HG02759 (cell line): ENCODE results near the gene GTPBP6.
"Not testable (repeated sequence)": the region's sequence is repeated elsewhere in the genome, so short reads cannot be mapped to it uniquely, and the experiment has no call there.

Source experiments
- ATAC-seq: cut with Tn5 transposase; IDR thresholded peaks from one replicate; pipeline ENCODE4 v1.9.1; 2021; ENCODE audit warnings: mild to moderate bottlenecking, moderate library complexity; ENCODE audit not compliant: unreplicated experiment

The GTPBP6 gene

GRCh38 chrX:270848-271367 is 47.7 kb downstream of the GTPBP6 start:
- no peak for ATAC-seq

- ATAC-seq: no peak
These were observed 50.8 kb downstream of the GTPBP6 start for GRCh38 chrX:267771-268261.

GRCh38 chrX:265502-265901 is 53.1 kb downstream of the GTPBP6 start:
- no peak for ATAC-seq

GRCh38 chrX:264634-265455 is 53.8 kb downstream of the GTPBP6 start:
- no peak for ATAC-seq

GRCh38 chrX:264006-264405 is 54.6 kb downstream of the GTPBP6 start:
- not testable (repeated sequence) for ATAC-seq

- ATAC-seq: peak; percentile 61
These were observed 56.2 kb downstream of the GTPBP6 start for GRCh38 chrX:262381-262909.

- ATAC-seq: no peak
These were observed 56.7 kb downstream of the GTPBP6 start for GRCh38 chrX:261919-262352.

GRCh38 chrX:261167-261918 is 57.3 kb downstream of the GTPBP6 start:
- no peak for ATAC-seq

- no peak for ATAC-seq
These were observed 58.8 kb downstream of the GTPBP6 start for GRCh38 chrX:259692-260355.

- no peak for ATAC-seq
These were observed 60.1 kb downstream of the GTPBP6 start for GRCh38 chrX:258291-259040.

GRCh38 chrX:257681-258289 is 60.8 kb downstream of the GTPBP6 start:
- no peak for ATAC-seq

- not testable (repeated sequence) for ATAC-seq
These were observed 61.5 kb downstream of the GTPBP6 start for GRCh38 chrX:257054-257453.

GRCh38 chrX:255923-256331 is 62.7 kb downstream of the GTPBP6 start:
- ATAC-seq: no peak
